ENCODE results near the gene ACSL3. TPM values are rescaled to one million over a fixed set of nuclear protein-coding genes. Genes with fewer than 3 reads are reported as not detected.

The ACSL3 gene
- total and polyA plus RNA-seq, 2 donors (not counting 3 experiments of a cell fraction or from before 2014, with no cell fraction given), result 58.7 to 139 TPM

DNA sequence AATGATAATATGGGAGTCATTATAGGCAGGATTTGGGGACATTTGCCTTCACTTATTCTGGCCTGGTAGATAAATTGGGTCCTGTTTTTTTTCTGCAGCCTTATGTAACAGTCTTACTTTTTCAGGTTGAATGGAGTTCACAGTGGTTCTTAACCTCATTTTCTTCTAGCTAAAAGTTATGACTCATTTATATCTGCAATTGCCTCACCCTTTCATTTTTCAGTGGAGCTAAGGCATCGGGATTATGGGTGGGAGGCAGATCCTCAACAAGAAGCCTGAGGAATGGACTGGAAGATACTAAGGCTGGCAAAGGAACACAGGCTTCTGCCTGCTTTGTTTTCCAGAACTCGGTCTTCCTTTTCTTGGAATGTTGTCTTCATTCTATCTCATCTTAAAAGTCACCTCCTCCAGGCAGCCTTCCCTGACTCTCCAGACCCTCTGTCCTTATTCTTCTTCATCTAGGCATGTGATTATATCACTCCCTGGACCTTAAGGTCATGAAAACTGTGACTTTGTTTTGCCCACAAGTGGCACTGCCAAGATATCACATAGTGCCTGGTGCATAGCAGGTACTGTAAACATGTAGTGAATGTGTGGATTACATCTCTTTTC, 41.0 kb upstream of the ACSL3 start:
- no peaks in the 10 kb centered on the region for H3K36me3 ChIP-seq (ENCODE audit: control insufficient read depth in 2 of 2, extremely low read depth in 1 of 2, insufficient read depth in 2 of 2, low read length in 2 of 2)
- no peak for FAIRE-seq
- no peaks in the 10 kb centered on the region for H3K9me3 ChIP-seq (replicated peaks; ENCODE audit: control insufficient read depth, insufficient read depth, low read length)
- CTCF ChIA-PET, result interaction anchor here (1.1 kb wide), 1 partner anchor 84 kb away, joined by 5 read pairs; no protein-coding TSS in a partner anchor
- no peak overlapping the region for H2AFZ ChIP-seq (ENCODE audit: low read depth, low read length)
- peaks cover 2% of the 10 kb centered on the region in 2 experiments for H3K27me3 ChIP-seq (ENCODE audit: control insufficient read depth in 2 of 2, insufficient read depth in 2 of 2, low read length in 2 of 2)
- intact Hi-C loops (cut with micrococcal nuclease) (no loop called here), dilution Hi-C loops (cut with MboI; ENCODE audit: extremely low pct_ligation_motif_present, low sequenced_read_pairs) (no loop called here)
- H3K27ac ChIP-seq (ENCODE audit: insufficient read depth, low read depth, low read length), result no peak overlapping the region
- no peak for DNase-seq (ENCODE audit: low read depth, low spot score)
- H3K4me3 ChIP-seq (replicated peaks in 1 of 3; ENCODE audit: insufficient read depth in 1 of 3, low read depth in 1 of 3, low read length in 3 of 3), result no peak overlapping the region
- H3K79me2 ChIP-seq (ENCODE audit: control insufficient read depth, insufficient read depth, low read length), result no peaks in the 10 kb centered on the region
- H3K9ac ChIP-seq (replicated peaks; ENCODE audit: extremely low read depth, insufficient read depth, low read length), result no peak overlapping the region
- POLR2A ChIA-PET, result no interaction called here
- H3K9me1 ChIP-seq (replicated peaks; ENCODE audit: control insufficient read depth, extremely low read depth, insufficient read depth, low read length), result peaks cover 2% of the 10 kb centered on the region
- H4K20me1 ChIP-seq (replicated peaks; ENCODE audit: control insufficient read depth, extremely low read depth, insufficient read depth, low read length), result no peaks in the 10 kb centered on the region
- no peak for TF ChIP-seq MYC (IDR thresholded peaks at IDR 0.05; ENCODE audit: low read depth, low read length)
- no peak for TF ChIP-seq GATA2 (IDR thresholded peaks at IDR 0.05; ENCODE audit: insufficient read depth, insufficient read length, low read depth, low read length)
- TF ChIP-seq, protein P1, sequence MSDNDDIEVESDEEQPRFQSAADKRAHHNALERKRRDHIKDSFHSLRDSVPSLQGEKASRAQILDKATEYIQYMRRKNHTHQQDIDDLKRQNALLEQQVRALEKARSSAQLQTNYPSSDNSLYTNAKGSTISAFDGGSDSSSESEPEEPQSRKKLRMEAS (IDR thresholded peaks at IDR 0.05; ENCODE audit: insufficient read depth, insufficient read length), result no peak
- no peak for TF ChIP-seq POLR2AphosphoS5 (IDR thresholded peaks at IDR 0.05; ENCODE audit: insufficient read depth, low read depth, low read length)
- no peak for TF ChIP-seq FOS (IDR thresholded peaks at IDR 0.05; ENCODE audit: borderline replicate concordance, insufficient read depth, low read length)
- no peak for TF ChIP-seq EZH2 (IDR thresholded peaks at IDR 0.05; ENCODE audit: borderline replicate concordance, low read depth, low read length, severe bottlenecking)
- no peak for TF ChIP-seq JUN (IDR thresholded peaks at IDR 0.05; ENCODE audit: borderline replicate concordance, insufficient read depth, insufficient read length, low read depth)
- TF ChIP-seq, protein P2, sequence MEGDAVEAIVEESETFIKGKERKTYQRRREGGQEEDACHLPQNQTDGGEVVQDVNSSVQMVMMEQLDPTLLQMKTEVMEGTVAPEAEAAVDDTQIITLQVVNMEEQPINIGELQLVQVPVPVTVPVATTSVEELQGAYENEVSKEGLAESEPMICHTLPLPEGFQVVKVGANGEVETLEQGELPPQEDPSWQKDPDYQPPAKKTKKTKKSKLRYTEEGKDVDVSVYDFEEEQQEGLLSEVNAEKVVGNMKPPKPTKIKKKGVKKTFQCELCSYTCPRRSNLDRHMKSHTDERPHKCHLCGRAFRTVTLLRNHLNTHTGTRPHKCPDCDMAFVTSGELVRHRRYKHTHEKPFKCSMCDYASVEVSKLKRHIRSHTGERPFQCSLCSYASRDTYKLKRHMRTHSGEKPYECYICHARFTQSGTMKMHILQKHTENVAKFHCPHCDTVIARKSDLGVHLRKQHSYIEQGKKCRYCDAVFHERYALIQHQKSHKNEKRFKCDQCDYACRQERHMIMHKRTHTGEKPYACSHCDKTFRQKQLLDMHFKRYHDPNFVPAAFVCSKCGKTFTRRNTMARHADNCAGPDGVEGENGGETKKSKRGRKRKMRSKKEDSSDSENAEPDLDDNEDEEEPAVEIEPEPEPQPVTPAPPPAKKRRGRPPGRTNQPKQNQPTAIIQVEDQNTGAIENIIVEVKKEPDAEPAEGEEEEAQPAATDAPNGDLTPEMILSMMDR (IDR thresholded peaks at IDR 0.05; ENCODE audit: extremely low read depth in 1 of 2, insufficient read depth in 1 of 2, low read depth in 1 of 2, low read length in 2 of 2), result no peak
- TF ChIP-seq POLR2A (IDR thresholded peaks at IDR 0.05; ENCODE audit: low read depth, low read length), result no peak
- no peaks in the 10 kb centered on the region for H3K4me1 ChIP-seq (ENCODE audit: control insufficient read depth, extremely low read depth, insufficient read depth, low read length)
- no TSS peak for BruUV-seq (replicated peaks)
- no peak overlapping the region for H3K4me2 ChIP-seq (ENCODE audit: insufficient read depth, low read length)

Measured in endothelial cell of umbilical vein (primary cell).